Measurements from ENCODE around the gene AMDHD2.

- TF ChIP-seq CTCF (conservative IDR thresholded peaks at IDR 0.05; ENCODE audit: low read length): no peak
- TF ChIP-seq EZH2phosphoT487 (IDR thresholded peaks at IDR 0.05; ENCODE audit: borderline replicate concordance): no peak
Observed at GRCh38 chr16:2476741-2477140, 43.4 kb upstream of the AMDHD2 start.
